ENCODE measurements around the gene GARNL3.
A peak's percentile ranks its signal among the peaks of the same experiment; 100 is the strongest.

GARNL3 gene

GRCh38 chr9:127309715-127310114, 45.1 kb downstream of the GARNL3 start:
- DNase-seq (ENCODE audit: low read depth), result no peak

GRCh38 chr9:127311239-127311741, 46.7 kb downstream of the GARNL3 start:
- DNase-seq (ENCODE audit: low read depth), result peak; percentile 84

DNA sequence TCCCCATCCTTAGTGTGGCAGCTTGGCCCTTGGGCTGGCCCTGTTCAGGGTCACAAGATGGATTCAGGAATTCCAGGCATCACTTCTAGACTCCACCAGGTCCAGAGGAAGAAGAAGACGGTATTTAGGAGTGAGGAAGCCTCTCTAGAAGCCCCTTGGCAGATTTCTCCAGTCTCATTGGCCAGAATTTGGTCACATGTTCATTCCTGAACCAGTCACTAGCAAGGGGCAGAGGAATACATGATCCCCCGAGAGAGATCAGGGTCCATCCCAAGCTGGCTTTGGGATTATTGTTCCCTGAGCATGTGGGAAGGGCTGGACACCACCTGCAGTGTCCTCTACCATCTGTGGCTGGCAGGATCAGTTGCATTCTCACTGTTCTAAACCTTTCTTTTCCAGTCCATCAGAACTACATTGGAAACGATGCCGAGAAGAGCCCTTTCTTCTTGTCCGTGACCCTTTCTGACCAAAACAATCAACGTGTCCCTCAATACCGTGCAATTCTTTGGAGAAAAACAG, 48.5 kb downstream of the GARNL3 start:
- no peak for DNase-seq (ENCODE audit: low read depth)

DNA sequence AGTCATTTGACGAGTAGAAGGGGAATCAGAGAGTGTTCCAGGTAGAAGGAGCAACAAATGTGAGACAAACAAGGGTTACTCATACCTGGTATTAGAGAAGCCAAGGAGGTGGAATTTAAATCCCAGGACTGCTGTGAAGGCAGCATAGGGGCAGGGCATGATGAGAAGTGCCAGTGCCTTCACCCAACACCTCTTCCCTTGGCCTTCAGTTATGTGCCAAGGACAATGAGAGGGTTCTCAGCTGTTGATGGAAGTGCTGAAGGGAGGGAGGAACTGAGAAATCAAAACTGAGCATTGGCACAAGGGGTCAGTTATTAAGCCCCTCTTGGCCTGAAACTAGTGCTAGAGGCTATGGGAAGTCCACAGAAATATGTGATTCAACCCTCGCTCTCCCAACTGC, 50.3 kb downstream of the GARNL3 start:
- DNase-seq (ENCODE audit: low read depth), result no peak

DNA sequence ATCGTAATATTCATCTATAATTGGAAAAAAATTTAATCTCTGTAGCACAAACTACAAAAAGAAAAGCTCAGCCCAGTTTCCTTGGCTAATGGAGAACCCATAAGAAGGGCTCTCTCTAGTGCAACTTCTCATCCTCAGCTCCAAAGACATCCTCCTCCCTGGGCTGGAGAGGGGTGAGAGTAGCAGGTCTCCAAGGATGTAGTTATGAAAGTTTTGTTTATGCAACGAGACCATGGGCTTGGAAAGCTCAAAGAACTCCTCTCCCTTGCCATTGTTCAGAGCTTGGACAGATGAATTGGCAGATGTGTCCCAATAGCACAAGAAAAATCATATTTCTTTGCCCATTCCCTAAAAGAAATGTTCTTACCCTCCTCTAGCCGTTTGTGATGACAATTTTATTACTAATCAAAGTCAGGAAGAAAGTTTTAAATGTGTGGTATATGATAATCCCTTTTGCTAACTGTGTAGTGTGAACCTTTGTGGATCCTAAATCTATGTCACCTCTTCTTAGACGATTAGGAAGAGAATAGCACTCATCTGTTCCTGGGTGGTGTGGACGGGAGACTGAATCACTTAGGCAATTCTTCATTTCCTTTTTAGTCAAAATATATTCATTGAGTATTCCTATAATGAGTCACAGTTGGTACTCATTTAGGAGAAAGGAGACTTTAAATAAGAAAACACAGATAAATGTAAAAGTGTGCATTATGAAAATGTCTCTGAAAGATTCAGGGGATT, 52.2 kb downstream of the GARNL3 start:
- peak; percentile 35 for DNase-seq (ENCODE audit: low read depth)

DNA sequence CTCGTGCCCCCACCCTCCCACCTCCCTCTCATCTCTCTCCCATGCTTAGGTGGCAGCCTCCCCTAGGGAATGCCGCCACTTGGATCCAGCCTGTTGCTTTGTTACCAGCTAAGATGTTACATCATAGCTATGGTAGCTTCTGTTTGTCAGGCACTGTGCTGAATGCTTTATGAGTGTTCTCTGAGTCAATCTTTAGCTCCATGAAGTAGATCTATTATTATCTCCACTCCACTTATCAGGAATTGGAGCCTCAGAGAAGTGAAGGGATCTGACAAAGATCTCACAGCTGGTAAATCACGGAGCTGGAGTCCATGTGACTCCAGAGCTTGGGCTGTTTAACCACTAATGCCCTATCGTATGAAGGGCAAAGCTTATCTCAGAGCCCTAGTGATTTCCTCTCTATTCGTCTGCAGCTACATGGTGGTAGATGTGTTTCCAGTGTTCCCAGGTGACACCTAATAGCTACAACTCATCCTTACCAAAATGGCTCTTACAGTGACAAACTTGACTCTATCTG, 54.1 kb downstream of the GARNL3 start:
- DNase-seq (ENCODE audit: low read depth), result no peak

DNA sequence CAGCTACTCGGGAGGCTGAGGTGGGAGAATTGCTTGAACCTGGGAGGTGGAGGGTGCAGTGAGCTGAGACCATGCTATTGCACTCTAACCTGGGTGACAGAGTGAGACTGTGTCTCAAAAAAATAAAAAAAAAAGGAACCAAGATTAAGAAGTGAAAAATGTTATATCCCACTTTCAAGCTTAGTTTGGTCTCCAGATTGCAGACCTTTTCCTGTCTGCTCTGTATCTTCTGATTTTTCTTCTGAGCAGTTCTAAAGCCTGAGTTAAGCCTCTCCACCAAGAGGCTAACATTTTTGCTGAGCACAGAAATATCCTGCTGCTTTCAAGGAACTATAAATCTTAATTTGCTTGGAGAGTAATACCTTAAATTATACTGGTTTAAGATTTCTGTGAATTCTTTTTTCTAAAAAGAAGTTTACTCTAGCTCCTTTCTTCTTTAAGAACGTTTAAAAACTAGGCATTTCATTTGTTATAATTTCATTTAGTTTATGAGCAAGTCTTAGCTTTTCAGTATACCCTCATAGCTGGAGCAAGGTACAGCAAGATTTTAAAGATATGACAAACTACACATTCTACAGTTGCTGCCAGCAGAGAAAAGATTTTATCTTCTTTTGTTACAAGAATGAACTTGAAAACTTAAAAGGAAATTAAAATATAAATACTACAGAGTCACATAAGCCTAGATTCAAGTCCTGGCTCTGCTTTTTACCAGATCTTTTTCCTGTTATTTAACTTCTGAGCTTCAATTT, 55.0 kb downstream of the GARNL3 start:
- no peak for DNase-seq (ENCODE audit: low read depth)

GRCh38 chr9:127320115-127320378, 55.5 kb downstream of the GARNL3 start:
- no peak for DNase-seq (ENCODE audit: low read depth)

GRCh38 chr9:127323393-127323792, 58.8 kb downstream of the GARNL3 start:
- no peak for DNase-seq (ENCODE audit: low read depth)

GRCh38 chr9:127330501-127330900, 65.9 kb downstream of the GARNL3 start:
- DNase-seq (ENCODE audit: low read depth), result no peak

DNA sequence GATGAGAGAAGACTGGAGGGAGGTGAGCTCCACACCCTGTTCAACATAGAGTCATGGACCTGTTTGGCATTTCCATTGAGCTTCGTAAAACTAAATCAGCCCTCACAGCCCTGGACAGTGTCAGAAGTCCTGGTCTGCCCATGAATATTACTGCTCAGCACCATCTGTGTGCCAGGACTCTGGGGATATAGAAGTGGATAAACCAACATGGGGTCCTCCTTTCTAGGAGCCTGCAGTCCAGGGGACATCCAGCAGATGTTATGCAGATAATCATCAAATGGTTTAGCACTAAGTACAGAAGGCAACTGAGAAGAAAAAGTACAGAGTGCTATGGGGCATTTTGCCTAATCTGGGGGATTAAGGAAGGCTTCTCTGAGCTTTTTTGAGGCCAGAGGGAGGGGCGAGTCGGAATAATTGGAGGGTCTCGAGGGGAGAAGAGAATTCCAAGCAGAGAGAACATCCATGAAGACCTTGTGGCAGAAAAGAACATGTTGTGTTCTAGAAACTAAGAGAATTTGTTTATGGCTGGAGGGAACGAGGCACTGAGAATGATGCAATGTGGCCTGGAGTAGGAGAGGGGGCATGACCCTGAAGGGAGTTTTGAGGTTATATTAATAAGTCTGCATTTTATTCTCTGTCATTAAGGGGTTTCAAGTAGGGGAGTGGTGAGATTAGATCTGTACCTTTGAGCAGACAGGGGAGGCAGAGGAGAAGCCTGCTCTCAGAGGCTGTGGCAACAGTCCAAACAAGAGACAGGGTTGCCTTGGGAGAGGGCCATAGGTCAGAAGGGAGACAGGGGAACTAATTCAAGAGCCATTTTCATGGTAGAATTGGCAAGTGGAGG, 68.9 kb downstream of the GARNL3 start:
- no peak for DNase-seq (ENCODE audit: low read depth)

GRCh38 chr9:127334725-127335124, 70.2 kb downstream of the GARNL3 start:
- no peak for DNase-seq (ENCODE audit: low read depth)

DNA sequence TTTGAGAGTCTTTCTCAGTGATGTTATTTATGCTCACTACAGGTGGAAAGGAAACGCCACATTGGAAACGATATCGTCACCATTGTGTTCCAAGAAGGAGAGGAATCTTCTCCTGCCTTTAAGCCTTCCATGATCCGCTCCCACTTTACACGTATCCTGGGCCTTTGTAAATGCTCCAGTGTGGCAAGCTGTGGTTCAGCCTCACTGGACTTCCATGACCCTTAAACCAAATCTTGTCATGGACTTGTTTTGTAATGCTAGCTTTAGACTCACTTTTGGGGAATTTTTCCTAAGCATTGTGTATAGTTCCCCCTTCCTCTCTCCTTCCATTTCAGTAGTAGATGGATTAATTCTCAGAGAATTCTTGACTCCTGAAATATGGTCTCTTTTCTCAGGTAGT, 71.5 kb downstream of the GARNL3 start:
- peak; percentile 75 for DNase-seq (ENCODE audit: low read depth)

DNA sequence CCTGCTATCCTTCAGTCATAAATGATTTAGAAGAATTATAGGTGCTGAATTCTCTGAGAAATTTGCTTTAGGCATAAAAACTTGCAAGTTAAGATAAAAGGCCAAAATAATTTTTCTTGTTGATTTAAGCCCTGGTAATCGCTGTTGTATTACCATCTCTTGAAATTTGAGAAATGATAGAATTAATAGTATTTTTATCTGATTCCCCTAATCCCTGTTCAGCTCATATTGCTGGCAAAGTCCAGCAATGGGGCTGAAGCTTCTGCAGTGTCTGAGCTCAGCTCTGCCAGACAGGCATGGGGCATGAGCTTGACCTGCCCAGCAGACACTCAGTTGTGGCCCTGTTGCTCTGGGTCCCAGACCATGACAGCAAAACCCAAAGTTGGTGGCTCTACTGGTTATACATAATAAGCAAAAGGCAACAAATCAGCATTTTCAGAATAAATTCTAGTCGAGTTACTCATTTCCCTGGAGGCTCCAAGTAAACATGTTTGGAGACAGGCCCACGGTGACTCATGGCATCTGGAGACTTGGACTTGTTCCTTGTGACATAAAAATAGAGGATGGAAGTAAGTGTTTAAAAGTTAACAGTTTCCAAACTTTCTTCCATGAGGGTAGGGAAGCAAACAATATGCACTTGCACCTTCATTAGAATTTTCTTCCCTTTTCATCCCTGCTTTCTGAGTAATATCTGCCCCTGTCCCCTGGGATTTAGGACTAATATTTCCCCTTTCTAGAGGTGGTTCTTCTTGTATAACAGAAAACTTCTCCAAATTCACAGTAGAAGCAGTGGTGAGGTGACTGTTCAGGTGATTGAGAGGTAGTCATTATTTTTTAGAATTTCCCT, 72.2 kb downstream of the GARNL3 start:
- peak; percentile 92 for DNase-seq (ENCODE audit: low read depth)

GRCh38 chr9:127340721-127341120, 76.1 kb downstream of the GARNL3 start:
- no peak for DNase-seq (ENCODE audit: low read depth)

DNA sequence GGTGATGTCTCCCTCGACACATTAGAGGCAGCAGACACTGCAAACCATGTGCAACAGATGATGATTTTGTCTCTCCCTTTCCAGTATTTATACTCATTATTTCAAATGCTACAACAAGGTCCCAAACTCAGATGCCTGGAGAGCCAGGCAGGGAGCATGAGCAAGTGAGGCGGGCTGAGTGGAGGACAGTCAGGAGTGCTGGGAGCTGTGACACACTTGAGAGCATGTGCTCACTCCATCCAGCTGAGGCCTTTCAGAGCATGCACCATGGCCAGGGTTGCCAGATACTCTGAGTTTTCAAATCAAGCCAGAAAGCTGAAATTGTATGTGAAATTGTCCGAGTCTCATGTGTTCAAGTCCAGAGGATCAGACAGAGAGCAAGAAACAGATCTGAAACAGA, 76.6 kb downstream of the GARNL3 start:
- DNase-seq (ENCODE audit: low read depth), result no peak

DNA sequence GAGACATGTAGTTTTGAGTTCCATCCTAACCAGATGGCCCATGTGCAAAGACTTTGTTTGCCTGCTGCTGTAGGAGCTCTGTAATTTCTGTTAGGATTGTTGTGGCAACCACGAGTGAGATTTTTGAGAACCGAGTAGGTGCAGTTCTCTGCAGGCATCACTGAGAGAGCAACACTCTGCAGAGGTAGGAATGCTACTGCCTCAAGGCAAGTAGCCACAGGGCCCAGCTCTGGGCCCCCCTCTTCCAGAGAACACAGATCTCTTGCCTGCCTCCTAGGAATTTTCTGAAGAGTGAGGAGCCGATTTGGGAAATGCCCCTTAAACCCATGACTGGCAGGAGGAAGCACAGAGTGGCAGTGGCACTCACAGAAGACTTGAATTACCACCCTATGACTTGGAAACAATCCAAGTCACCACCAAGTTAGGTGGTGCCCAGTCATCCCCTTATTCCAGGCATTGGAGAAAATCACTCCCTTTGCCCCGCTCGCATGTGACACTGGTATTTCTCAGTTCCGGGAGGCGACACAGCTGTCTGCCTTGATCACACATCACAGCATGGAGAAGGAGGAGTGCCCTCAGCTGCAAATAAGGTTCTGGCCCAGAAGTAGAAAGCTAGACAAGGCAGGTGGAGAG, 79.9 kb downstream of the GARNL3 start:
- DNase-seq (ENCODE audit: low read depth), result no peak

DNA sequence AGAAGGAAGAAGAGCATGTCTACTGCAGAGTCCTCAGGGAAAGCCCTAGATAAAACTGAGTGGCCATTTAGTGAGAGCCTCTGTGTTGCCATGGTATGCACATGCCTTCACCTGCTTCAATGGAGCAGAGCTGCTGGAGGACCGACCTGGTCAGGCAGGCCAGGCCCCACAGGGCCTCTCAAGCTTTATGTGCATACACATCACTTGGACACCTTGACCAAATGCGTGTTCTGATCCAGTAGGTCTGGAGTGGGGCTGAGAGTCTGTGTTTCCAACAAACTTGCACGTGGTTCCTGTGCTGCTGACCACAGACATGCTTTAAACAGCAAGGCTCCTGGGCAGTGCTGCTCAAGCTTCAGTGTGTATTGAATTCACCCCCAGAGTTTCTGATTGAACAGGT, 81.0 kb downstream of the GARNL3 start:
- DNase-seq (ENCODE audit: low read depth), result no peak

GRCh38 chr9:127346584-127346983, 82.0 kb downstream of the GARNL3 start:
- no peak for DNase-seq (ENCODE audit: low read depth)

- peak; percentile 47 for DNase-seq (ENCODE audit: low read depth)
These were observed 83.5 kb downstream of the GARNL3 start for GRCh38 chr9:127347831-127348776.
